Sigmoid colon (tissue), 7 donors: ENCODE measurements around the gene ELL3. TPM values are rescaled to one million over a fixed set of nuclear protein-coding genes. Genes with fewer than 3 reads are reported as not detected.
"Not testable (repeated sequence)": the region's sequence is repeated elsewhere in the genome, so short reads cannot be mapped to it uniquely, and the experiment has no call there.

Experiments
- DNase-seq: peaks from one replicate; pipeline ENCODE4 v3.0.0-alpha.2; 2019
- H3K27ac ChIP-seq, 4 donors: fragments of 200-600 bp; sonication (generic); one replicate each; pipeline ENCODE4 v1.5.1; 2016 to 2019; ENCODE audit warnings: mild to moderate bottlenecking in 1 of 4
- H3K27me3 ChIP-seq, 3 donors: fragments of 200-600 bp; sonication (generic); one replicate each; pipeline ENCODE4 v1.5.1; 2019; ENCODE audit warnings: mild to moderate bottlenecking in 1 of 3
- H3K36me3 ChIP-seq, 4 donors: fragments of 200-600 bp; sonication (generic); one replicate each; pipeline ENCODE4 v1.5.1; 2016 to 2019
- H3K4me1 ChIP-seq, 4 donors: fragments of 200-600 bp; sonication (generic); one replicate each; pipeline ENCODE4 v1.5.1; 2017 to 2019
- H3K4me3 ChIP-seq, 4 donors: fragments of 200-600 bp; sonication (generic); one replicate each; pipeline ENCODE4 v1.5.1; 2017 to 2019; ENCODE audit warnings: mild to moderate bottlenecking in 2 of 4, moderate library complexity in 1 of 4
- H3K9me3 ChIP-seq, 4 donors: fragments of 200-600 bp in 3 of 4; sonication (generic) in 3 of 4; one replicate each; pipeline versions ENCODE4 v1.5.1 to v1.6.1; 2013 to 2019
- EP300 ChIP-seq, 4 donors: sonication (generic); formaldehyde crosslinking; IDR thresholded peaks; one replicate each; pipeline ENCODE4 v1.6.1; 2017; ENCODE audit warnings: antibody characterized with exemption in 4 of 4
- POLR2A ChIP-seq, 2 donors: fragments of 450-650 bp; IDR thresholded peaks; one replicate each; pipeline ENCODE4 v1.6.1; 2016; ENCODE audit warnings: antibody characterized with exemption in 2 of 2, mild to moderate bottlenecking in 2 of 2, moderate library complexity in 2 of 2
- POLR2AphosphoS5 ChIP-seq, 4 donors: sonication (generic); formaldehyde crosslinking; IDR thresholded peaks; one replicate each; pipeline ENCODE4 v1.6.1; 2017; ENCODE audit warnings: antibody characterized with exemption in 4 of 4
- WGBS, 2 donors: extraction: QIAGEN DNeasy Blood & Tissue Kit; methylation state at CpG; one replicate each; pipeline ENCODE4 v1.1.7; 2013; 5-methylcytosine and 5-hydroxymethylcytosine counted together
- intact Hi-C: fragments of 100-400 bp; cut with DNase I; formaldehyde crosslinking; loops from one replicate; pipeline ENCODE4 v1.15.1; 2023
- polyA plus RNA-seq, 3 donors: library from polyadenylated mRNA; stranded (reverse); fragments of 200-250 nt; gene quantifications; one replicate each; pipeline ENCODE4 v1.2.3, GENCODE V29; 2013
- total RNA-seq, 4 donors: library from RNA; depleted of rRNA; stranded (reverse); fragments of >200 nt; gene quantifications; one replicate each; pipeline ENCODE4 v1.1.0, GENCODE V29; 2016
- TF ChIP-seq, protein P1 (sequence below), 4 experiments: fragments of 450-650 bp in 3 of 4; fragments of 200-600 bp in 1 of 4; IDR thresholded peaks; one replicate each; pipeline ENCODE4 v1.5.1; 2016 to 2019; ENCODE audit warnings: antibody characterized with exemption in 4 of 4, mild to moderate bottlenecking in 3 of 4, moderate library complexity in 2 of 4
- donor health status: healthy with polysubstance abuse.
- donor health status: Bipolar disorder and iron deficiency.
- donor health status: healthy.

Gene ELL3, protein sequence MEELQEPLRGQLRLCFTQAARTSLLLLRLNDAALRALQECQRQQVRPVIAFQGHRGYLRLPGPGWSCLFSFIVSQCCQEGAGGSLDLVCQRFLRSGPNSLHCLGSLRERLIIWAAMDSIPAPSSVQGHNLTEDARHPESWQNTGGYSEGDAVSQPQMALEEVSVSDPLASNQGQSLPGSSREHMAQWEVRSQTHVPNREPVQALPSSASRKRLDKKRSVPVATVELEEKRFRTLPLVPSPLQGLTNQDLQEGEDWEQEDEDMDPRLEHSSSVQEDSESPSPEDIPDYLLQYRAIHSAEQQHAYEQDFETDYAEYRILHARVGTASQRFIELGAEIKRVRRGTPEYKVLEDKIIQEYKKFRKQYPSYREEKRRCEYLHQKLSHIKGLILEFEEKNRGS
- total RNA-seq (1 to 10 TPM; 1.9 to 6.4 (median 4.3) TPM), polyA plus RNA-seq (10 to 100 TPM; 31.1 to 45.8 (median 36.0) TPM)

DNA sequence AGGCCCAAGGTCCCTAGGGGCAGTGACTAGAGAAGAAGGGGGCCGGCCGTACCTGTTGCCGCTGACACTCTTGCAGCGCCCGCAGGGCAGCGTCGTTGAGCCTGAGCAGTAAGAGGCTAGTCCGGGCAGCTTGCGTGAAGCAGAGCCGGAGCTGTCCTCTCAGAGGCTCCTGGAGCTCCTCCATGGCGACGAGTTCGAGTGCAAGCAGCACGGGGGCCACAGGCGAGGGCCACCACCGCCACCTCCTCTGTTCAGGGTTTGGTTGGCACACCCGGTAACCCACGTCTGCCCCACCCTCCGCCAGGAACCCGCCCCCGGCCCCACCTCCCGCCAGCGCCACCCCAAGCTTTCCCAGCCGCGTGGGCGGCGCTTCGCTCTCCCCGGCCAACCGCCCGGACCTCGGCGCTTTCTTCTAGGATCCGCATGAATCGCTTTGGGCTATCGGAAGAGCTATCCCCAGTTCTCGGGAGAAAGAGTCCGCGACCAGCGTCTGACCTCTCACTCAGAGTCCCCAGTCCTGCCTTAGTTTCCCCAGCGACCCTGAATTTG is at the start of gene ELL3:
Gene ELL3, minus strand, starts transcription at position 249 of the 549 bp plus-strand sequence. Its CDS starts 65 bp downstream, at position 184.
- peak; percentile 86 for DNase-seq
- peak in 3 of 4 donors; percentile 34 to 60 (median 44) for TF ChIP-seq POLR2AphosphoS5 (IDR thresholded peaks at IDR 0.05)
- no peak for TF ChIP-seq EP300 (IDR thresholded peaks at IDR 0.05)
- TF ChIP-seq POLR2A (IDR thresholded peaks at IDR 0.05) = peak in 1 of 2 donors; percentile 64
- intact Hi-C loops = no loop called here
- Histone ChIP-seq H3K27ac (peak within 1 kb of the TSS; percentile 85 to 91 (median 89)), H3K4me3 (peak within 1 kb of the TSS; percentile 55 to 65 (median 61)), H3K9me3 (no peaks in the 10 kb centered on the region), H3K27me3 (no peaks in the 10 kb centered on the region), H3K4me1 (peaks cover 0 to 17% (median 16%) of the 10 kb centered on the region in 4 donors), H3K36me3 (peaks cover 0 to 18% (median 12%) of the 10 kb centered on the region in 4 donors)
- WGBS, 2 donors = 0 to 1% methylated on average over 41 of the region's 41 CpGs

DNA sequence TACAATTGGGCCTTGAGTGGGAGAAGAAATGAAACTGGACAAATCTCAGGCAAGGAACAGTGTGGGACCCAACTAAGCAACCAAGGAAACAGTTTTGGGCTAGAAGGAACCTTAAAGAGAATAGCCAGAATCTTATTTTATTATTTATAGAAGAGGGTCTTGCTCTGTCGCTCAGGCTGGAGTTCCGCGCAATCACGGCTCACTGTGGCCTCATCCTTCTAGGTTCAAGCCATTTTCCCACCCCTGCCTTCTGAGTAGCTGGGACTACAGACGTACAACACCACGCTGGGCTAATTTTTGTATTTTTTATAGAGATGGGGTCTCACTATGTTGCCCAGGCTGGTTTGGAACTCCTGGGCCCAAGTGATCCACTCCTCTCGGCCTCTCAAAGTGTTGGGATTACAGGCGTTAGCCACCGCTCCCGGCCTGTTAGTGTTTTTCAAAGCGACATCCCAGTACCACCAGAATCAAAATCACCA is 49.3 kb upstream of the ELL3 start:
- no peaks in the 10 kb centered on the region for H3K27me3 ChIP-seq
- H3K9me3 ChIP-seq = no peaks in the 10 kb centered on the region
- H3K4me1 ChIP-seq = peaks cover 0 to 51% (median 41%) of the 10 kb centered on the region in 4 donors
- intact Hi-C loops = no loop called here
- DNase-seq = no peak
- no peaks in the 10 kb centered on the region for H3K36me3 ChIP-seq
- 96 to 97% methylated on average over 11 of the region's 11 CpGs for WGBS, 2 donors
- peak overlapping the region in 3 of 4 donors; percentile 43 to 59 (median 58) for H3K4me3 ChIP-seq
- peak overlapping the region; percentile 76 to 81 (median 77) for H3K27ac ChIP-seq
- TF ChIP-seq, protein P1, sequence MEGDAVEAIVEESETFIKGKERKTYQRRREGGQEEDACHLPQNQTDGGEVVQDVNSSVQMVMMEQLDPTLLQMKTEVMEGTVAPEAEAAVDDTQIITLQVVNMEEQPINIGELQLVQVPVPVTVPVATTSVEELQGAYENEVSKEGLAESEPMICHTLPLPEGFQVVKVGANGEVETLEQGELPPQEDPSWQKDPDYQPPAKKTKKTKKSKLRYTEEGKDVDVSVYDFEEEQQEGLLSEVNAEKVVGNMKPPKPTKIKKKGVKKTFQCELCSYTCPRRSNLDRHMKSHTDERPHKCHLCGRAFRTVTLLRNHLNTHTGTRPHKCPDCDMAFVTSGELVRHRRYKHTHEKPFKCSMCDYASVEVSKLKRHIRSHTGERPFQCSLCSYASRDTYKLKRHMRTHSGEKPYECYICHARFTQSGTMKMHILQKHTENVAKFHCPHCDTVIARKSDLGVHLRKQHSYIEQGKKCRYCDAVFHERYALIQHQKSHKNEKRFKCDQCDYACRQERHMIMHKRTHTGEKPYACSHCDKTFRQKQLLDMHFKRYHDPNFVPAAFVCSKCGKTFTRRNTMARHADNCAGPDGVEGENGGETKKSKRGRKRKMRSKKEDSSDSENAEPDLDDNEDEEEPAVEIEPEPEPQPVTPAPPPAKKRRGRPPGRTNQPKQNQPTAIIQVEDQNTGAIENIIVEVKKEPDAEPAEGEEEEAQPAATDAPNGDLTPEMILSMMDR (IDR thresholded peaks at IDR 0.05) = no peak
- TF ChIP-seq POLR2A (IDR thresholded peaks at IDR 0.05) (no peak), POLR2AphosphoS5 (IDR thresholded peaks at IDR 0.05) (no peak), EP300 (IDR thresholded peaks at IDR 0.05) (no peak)

DNA sequence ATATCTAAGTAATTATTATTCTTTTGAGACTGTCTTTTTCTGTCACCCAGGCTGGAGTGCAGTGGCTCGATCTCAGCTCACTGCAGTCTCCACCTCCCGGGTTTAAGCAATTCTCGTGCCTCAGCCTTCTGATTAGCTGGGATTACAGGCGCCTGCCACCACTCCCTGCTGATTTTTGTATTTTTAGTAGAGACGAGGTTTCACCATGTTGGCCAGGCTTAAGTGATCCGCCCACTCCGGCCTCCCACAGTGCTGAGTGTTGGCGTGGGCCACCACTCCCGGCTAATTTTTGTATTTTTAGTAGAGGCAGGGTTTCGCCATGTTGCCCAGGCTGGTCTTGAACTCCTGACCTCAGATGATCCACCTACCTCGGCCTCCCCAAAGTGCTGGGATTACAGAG is 48.5 kb upstream of the ELL3 start:
- not testable (repeated sequence) for H3K9me3 ChIP-seq, H3K36me3 ChIP-seq, H3K4me3 ChIP-seq, H3K27ac ChIP-seq, H3K27me3 ChIP-seq, DNase-seq
- intact Hi-C loops = loop anchor here (2.0 kb wide), 1 partner anchor 33 kb away; the partner anchor contains the start of gene SERF2
- H3K4me1 ChIP-seq = peaks cover 0 to 52% (median 41%) of the 10 kb centered on the region in 4 donors
- WGBS, 2 donors = 96% methylated on average over 11 of the region's 11 CpGs

DNA sequence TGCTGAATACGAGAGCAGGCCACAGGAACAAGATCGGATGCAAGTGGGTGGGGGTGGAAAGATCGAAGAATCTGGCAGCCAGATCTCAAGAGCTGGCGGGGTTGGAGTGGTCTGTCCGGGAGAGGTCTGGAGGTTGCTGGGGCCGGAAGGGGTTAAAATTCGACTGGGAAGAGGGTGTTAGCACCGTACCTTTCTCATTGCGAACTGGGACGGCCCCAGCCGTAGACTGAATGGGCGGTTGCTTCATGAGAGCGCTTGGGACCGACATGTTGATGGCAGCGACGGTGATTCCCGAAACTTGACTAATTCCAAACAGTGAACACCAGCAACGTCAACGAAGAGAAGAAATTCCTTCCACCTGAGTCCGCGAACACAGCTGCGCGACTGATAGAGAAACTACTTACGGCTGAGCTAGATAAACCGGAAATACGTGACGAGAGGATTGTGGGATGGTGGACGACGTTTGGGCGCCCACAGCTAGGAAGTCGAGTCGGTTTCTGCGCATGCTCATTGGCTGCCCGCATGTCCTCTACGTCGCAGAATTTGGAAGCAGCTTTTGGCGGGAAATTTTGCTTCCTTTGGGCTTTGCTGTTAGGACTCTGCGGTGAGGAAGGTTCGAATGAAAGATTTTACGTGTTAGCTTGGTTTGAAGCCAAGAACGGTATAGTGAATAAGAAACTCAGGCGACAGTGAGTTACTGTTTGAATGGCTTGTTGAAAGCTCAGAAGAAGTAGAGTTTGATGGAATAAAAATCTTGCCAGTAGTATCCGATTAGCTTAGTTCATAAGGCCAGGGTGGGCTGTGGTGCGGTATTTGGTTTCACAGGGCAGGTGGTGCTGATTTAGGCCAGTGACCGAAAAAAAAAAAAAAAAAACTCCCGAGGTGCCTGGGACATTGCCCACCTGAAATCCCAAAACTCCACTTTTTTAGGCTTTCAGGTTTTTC is 47.8 kb upstream of the ELL3 start, which contains the start of gene MFAP1:
Gene MFAP1, minus strand, starts transcription at position 389 of the 945 bp plus-strand sequence. Its CDS starts 121 bp downstream, at position 268.
- DNase-seq = peak; percentile 98
- peak within 1 kb of the TSS; percentile 85 to 93 (median 90) for H3K27ac ChIP-seq
- no peaks in the 10 kb centered on the region for H3K36me3 ChIP-seq
- intact Hi-C loops = loop anchor here (2.0 kb wide), 1 partner anchor 32 kb away; the partner anchor contains the start of gene SERF2
- H3K9me3 ChIP-seq = no peaks in the 10 kb centered on the region
- peak within 1 kb of the TSS; percentile 57 to 83 (median 70) for H3K4me3 ChIP-seq
- 9% methylated on average over 46 of the region's 46 CpGs for WGBS, 2 donors
- H3K4me1 ChIP-seq = peaks cover 0 to 52% (median 41%) of the 10 kb centered on the region in 4 donors
- peak in 1 of 4 donors; percentile 55 for TF ChIP-seq EP300 (IDR thresholded peaks at IDR 0.05)
- TF ChIP-seq POLR2A (IDR thresholded peaks at IDR 0.05) = peak; percentile 85 to 87
- TF ChIP-seq, protein P1 (IDR thresholded peaks at IDR 0.05) = no peak
- peak; percentile 92 to 96 (median 95) for TF ChIP-seq POLR2AphosphoS5 (IDR thresholded peaks at IDR 0.05)
- no peaks in the 10 kb centered on the region for H3K27me3 ChIP-seq

DNA sequence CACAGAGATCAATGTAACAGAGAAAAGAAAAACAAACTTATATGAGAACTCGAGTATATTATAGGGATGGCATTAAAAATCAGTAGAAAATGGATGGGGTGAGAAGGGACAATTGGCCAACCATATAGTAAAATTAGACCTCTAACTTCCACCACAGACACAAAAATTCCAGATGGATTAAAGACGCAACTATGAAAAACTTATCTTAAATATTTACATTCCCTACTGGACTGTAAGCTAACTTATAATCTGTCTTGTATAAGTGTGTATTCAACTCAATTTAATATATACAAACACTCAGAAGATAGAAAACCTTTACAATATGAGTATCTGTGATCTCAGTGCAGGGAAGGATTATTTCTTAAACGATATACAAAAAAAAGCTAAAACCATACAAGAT is 44.7 kb upstream of the ELL3 start:
- WGBS, 2 donors = 51 to 69% methylated on average over 3 of the region's 3 CpGs
- Histone ChIP-seq H3K27ac (no peak overlapping the region), H3K9me3 (no peaks in the 10 kb centered on the region), H3K4me3 (no peak overlapping the region), H3K36me3 (peaks cover 5 to 11% (median 8%) of the 10 kb centered on the region in 4 donors), H3K27me3 (no peaks in the 10 kb centered on the region), H3K4me1 (peaks cover 0 to 39% (median 28%) of the 10 kb centered on the region in 4 donors)
- intact Hi-C loops = no loop called here
- TF ChIP-seq POLR2A (IDR thresholded peaks at IDR 0.05) (no peak), POLR2AphosphoS5 (IDR thresholded peaks at IDR 0.05) (no peak), EP300 (IDR thresholded peaks at IDR 0.05) (no peak)
- TF ChIP-seq, protein P1 (IDR thresholded peaks at IDR 0.05) = no peak
- no peak for DNase-seq

DNA sequence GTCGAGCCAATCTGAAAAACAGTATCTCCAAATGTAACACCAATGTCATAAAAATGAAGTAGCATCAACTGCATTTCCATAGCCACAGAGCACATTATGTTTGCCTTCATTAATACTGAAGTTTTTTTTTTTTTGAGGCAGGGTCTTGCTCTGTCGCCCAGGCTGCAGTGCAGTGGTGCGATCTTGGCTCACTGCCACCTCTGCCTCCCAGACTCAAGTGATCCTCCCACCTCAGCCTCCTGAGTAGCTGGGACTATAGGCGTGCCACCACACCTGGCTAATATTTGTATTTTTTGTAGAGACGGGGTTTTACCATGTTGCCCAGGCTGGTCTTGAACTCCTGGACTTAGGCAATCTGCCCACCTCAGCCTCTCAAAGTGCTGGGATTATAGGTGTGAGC is 38.3 kb upstream of the ELL3 start:
- DNase-seq, H3K27ac ChIP-seq, H3K4me1 ChIP-seq, H3K9me3 ChIP-seq, intact Hi-C loops, H3K4me3 ChIP-seq, H3K27me3 ChIP-seq: not testable (repeated sequence)
- peaks cover 50 to 76% (median 54%) of the 10 kb centered on the region in 4 donors for H3K36me3 ChIP-seq
- WGBS, 2 donors = 96 to 98% methylated on average over 5 of the region's 5 CpGs
